ENCODE data around the gene CDC42BPA.
"Not testable (repeated sequence)": the region's sequence is repeated elsewhere in the genome, so short reads cannot be mapped to it uniquely, and the experiment has no call there.

Gene CDC42BPA

GRCh38 chr1:227190321-227190720 lies 128.0 kb downstream of the CDC42BPA start:
- no peak for DNase-seq

GRCh38 chr1:227185291-227185690 lies 133.0 kb downstream of the CDC42BPA start:
- no peak for DNase-seq

GRCh38 chr1:227182012-227182411 lies 136.3 kb downstream of the CDC42BPA start:
- no peak for DNase-seq

GRCh38 chr1:227175611-227176010 lies 142.7 kb downstream of the CDC42BPA start:
- DNase-seq = no peak

- no peak for DNase-seq
Observed at GRCh38 chr1:227174164-227174563, 144.1 kb downstream of the CDC42BPA start.

GRCh38 chr1:227170361-227171166 lies 147.7 kb downstream of the CDC42BPA start:
- DNase-seq = no peak

GRCh38 chr1:227169343-227169742 lies 148.9 kb downstream of the CDC42BPA start:
- no peak for DNase-seq

GRCh38 chr1:227167276-227168101 lies 150.8 kb downstream of the CDC42BPA start:
- no peak for DNase-seq

GRCh38 chr1:227166559-227166958 lies 151.7 kb downstream of the CDC42BPA start:
- DNase-seq = no peak

- no peak for DNase-seq
Observed at GRCh38 chr1:227161470-227161869, 156.8 kb downstream of the CDC42BPA start.

- DNase-seq = no peak
Observed at GRCh38 chr1:227156520-227156919, 161.8 kb downstream of the CDC42BPA start.

GRCh38 chr1:227155688-227156087 lies 162.6 kb downstream of the CDC42BPA start:
- no peak for DNase-seq

- DNase-seq = no peak
Observed at GRCh38 chr1:227155004-227155403, 163.3 kb downstream of the CDC42BPA start.

GRCh38 chr1:227152525-227152924 lies 165.8 kb downstream of the CDC42BPA start:
- DNase-seq = no peak

- no peak for DNase-seq
Observed at GRCh38 chr1:227140376-227140775, 177.9 kb downstream of the CDC42BPA start.

- no peak for DNase-seq
Observed at GRCh38 chr1:227136210-227136820, 182.0 kb downstream of the CDC42BPA start.

- no peak for DNase-seq
Observed at GRCh38 chr1:227134686-227135314, 183.5 kb downstream of the CDC42BPA start.

- not testable (repeated sequence) for DNase-seq
Observed at GRCh38 chr1:227132695-227133094, 185.6 kb downstream of the CDC42BPA start.

GRCh38 chr1:227131193-227131592 lies 187.1 kb downstream of the CDC42BPA start:
- no peak for DNase-seq

- DNase-seq = no peak
Observed at GRCh38 chr1:227127891-227128290, 190.4 kb downstream of the CDC42BPA start.

GRCh38 chr1:227125929-227126545 lies 192.3 kb downstream of the CDC42BPA start:
- DNase-seq = no peak

GRCh38 chr1:227124473-227124872 lies 193.8 kb downstream of the CDC42BPA start:
- DNase-seq = no peak

GRCh38 chr1:227120826-227121225 lies 197.5 kb downstream of the CDC42BPA start:
- no peak for DNase-seq

All from hippocampal formation (tissue), 2 donors.